Panc1 (cell line): ENCODE results near the gene ZMYND10. TPM values are rescaled to one million over a fixed set of nuclear protein-coding genes. Genes with fewer than 3 reads are reported as not detected.

ENCODE experiments used
- ATAC-seq: fragments of 200-7000 bp; cut with Tn5 transposase; 2 replicates; pipeline ENCODE4 v1.9.1; 2020; ENCODE audit warnings: mild to moderate bottlenecking, moderate library complexity
- BruUV-seq: library from RNA; stranded (reverse); fragments of 400-500 nt; replicated peaks from 2 replicates; lab custom pipeline; 2021; lab: Mats Ljungman, UMichigan
- CTCF ChIA-PET: fragments of 300-600 bp; sonication (Branson Sonifier 250); formaldehyde crosslinking; loops from one replicate; lab custom pipeline; 2022; ENCODE audit warnings: antibody characterized with exemption; lab: Charles Lee
- POLR2A ChIA-PET: fragments of 300-600 bp; sonication (Branson Sonifier 250); formaldehyde crosslinking; loops from one replicate; lab custom pipeline; 2022; ENCODE audit warnings: antibody characterized with exemption; lab: Charles Lee
- DNase-seq: peaks from one replicate; pipeline ENCODE4 v3.0.0-alpha.2; 2010; ENCODE audit warnings: low read depth, low spot score
- H3K27ac ChIP-seq: 2 replicates; pipeline ENCODE4 v1.5.1; 2011; ENCODE audit warnings: mild to moderate bottlenecking, low read length, inconsistent platforms
- H3K27me3 ChIP-seq: fragments of 200-500 bp; sonication (Bioruptor generic); 2 replicates; pipeline ENCODE4 v1.6.0; 2014; ENCODE audit warnings: low read length, inconsistent platforms; ENCODE audit not compliant: control insufficient read depth, insufficient read depth
- H3K36me3 ChIP-seq: fragments of 200-500 bp; sonication (Bioruptor generic); 2 replicates; pipeline ENCODE4 v1.5.1; 2014; ENCODE audit warnings: inconsistent platforms, mild to moderate bottlenecking, low read length, moderate library complexity; ENCODE audit not compliant: control insufficient read depth, insufficient read depth
- H3K4me1 ChIP-seq: 2 replicates; pipeline ENCODE4 v1.5.1; 2011; ENCODE audit warnings: inconsistent platforms, mild to moderate bottlenecking, low read length, moderate library complexity; ENCODE audit not compliant: control insufficient read depth, insufficient read depth
- H3K4me3 ChIP-seq, 2 experiments: 2 replicates each; pipeline ENCODE4 v1.5.1; 2011 to 2012; ENCODE audit warnings: low read depth in 2 of 2, low read length in 2 of 2, mild to moderate bottlenecking in 2 of 2, inconsistent platforms in 1 of 2, moderate library complexity in 1 of 2
- H3K9me3 ChIP-seq: fragments of 200-500 bp; sonication (Bioruptor generic); 2 replicates; pipeline ENCODE4 v1.5.1; 2014; ENCODE audit warnings: low read depth, mild to moderate bottlenecking, inconsistent platforms, low read length, moderate library complexity; ENCODE audit not compliant: control insufficient read depth, insufficient read depth
- CTCF ChIP-seq: fragments of 450-650 bp; IDR thresholded peaks from 2 replicates; pipeline ENCODE4 v1.5.1; 2017; ENCODE audit warnings: mild to moderate bottlenecking
- POLR2AphosphoS5 ChIP-seq: IDR thresholded peaks from 2 replicates; pipeline ENCODE4 v1.6.1; 2012; ENCODE audit warnings: mild to moderate bottlenecking, low read depth, low read length, moderate library complexity
- REST ChIP-seq, 2 experiments: IDR thresholded peaks; 2 replicates each; pipeline ENCODE4 v1.6.1; 2011 to 2012; ENCODE audit warnings: low read depth in 2 of 2, control low read depth in 1 of 2, low read length in 1 of 2, mild to moderate bottlenecking in 1 of 2, moderate library complexity in 1 of 2; ENCODE audit not compliant: insufficient read depth in 1 of 2
- SIN3A ChIP-seq: IDR thresholded peaks from 2 replicates; pipeline ENCODE4 v1.6.1; 2012; ENCODE audit warnings: low read depth, mild to moderate bottlenecking, low read length, moderate library complexity, borderline replicate concordance; ENCODE audit not compliant: insufficient read depth
- TCF7L2 ChIP-seq: IDR thresholded peaks from 2 replicates; pipeline ENCODE4 v1.6.1; 2011; ENCODE audit warnings: mild to moderate bottlenecking, low read depth, low read length, inconsistent platforms
- in situ Hi-C: cut with HindIII; loops from 2 replicates; pipeline ENCODE4 v1.10.0; 2016; ENCODE audit warnings: low sequenced_read_pairs, low pct_unique_long_range_greater_than_20kb
- intact Hi-C: fragments of 100-400 bp; cut with micrococcal nuclease; formaldehyde crosslinking; loops from one replicate; pipeline ENCODE4 v1.10.0; 2022; ENCODE audit not compliant: unreplicated experiment
- total RNA-seq: library from RNA; stranded (reverse); gene quantifications from one replicate; pipeline ENCODE4 v1.2.1, GENCODE V29; 2021; ENCODE audit not compliant: unreplicated experiment

The ZMYND10 gene
- total RNA-seq, 1 experiment from 2014 or later: 3.6 TPM

- Histone ChIP-seq H3K9me3 (no peaks in the 10 kb centered on the region), H3K36me3 (peaks cover 8% of the 10 kb centered on the region; the same call in 1 of the 2 replicates), H3K27ac (peak overlapping the region; percentile 95), H3K4me1 (peaks cover 17% of the 10 kb centered on the region; the same call in 1 of the 2 replicates), H3K27me3 (no peaks in the 10 kb centered on the region), H3K4me3 (peak overlapping the region; percentile 93 to 99)
- POLR2A ChIA-PET: interaction anchor here (0.6 to 0.8 kb wide), 2 partner anchors 9 to 234 kb away, joined by 3 read pairs; partner anchors contain the start of gene TUSC2
- ATAC-seq (peak; percentile 64), DNase-seq (no peak)
- CTCF ChIA-PET: no interaction called here
- no peak for TF ChIP-seq TCF7L2
- TF ChIP-seq POLR2AphosphoS5: no peak
- TF ChIP-seq CTCF: no peak
- TF ChIP-seq REST (IDR thresholded peaks at IDR 0.05; ENCODE audit: insufficient read depth in 1 of 2, low read depth in 2 of 2, low read length in 1 of 2): no peak
- TF ChIP-seq SIN3A: no peak
- BruUV-seq: TSS peak; percentile 87
- in situ Hi-C loops: no loop called here
- intact Hi-C loops: no loop called here
Measured at GRCh38 chr3:50336452-50337174, 8.9 kb downstream of the ZMYND10 start.

- H3K27me3 ChIP-seq: no peaks in the 10 kb centered on the region
- H3K27ac ChIP-seq: no peak overlapping the region
- ATAC-seq (no peak), DNase-seq (no peak)
- no peak for TF ChIP-seq REST (IDR thresholded peaks at IDR 0.05; ENCODE audit: insufficient read depth in 1 of 2, low read depth in 2 of 2, low read length in 1 of 2)
- no peak for TF ChIP-seq SIN3A
- TF ChIP-seq POLR2AphosphoS5: no peak
- no peak for TF ChIP-seq TCF7L2
- TF ChIP-seq CTCF: no peak
- ChIA-PET CTCF (no interaction called here), POLR2A (interaction anchor here (0.7 kb wide), 1 partner anchor 206 kb away, joined by 4 read pairs; no protein-coding TSS in a partner anchor)
- peaks cover 13% of the 10 kb centered on the region; the same call in 1 of the 2 replicates for H3K4me1 ChIP-seq
- intact Hi-C loops (no loop called here), in situ Hi-C loops (no loop called here)
- H3K4me3 ChIP-seq: peak overlapping the region in 1 of 2 experiments; percentile 24; a peak in 1 of 4 replicates
- no peaks in the 10 kb centered on the region for H3K9me3 ChIP-seq
- no TSS peak for BruUV-seq
- peaks cover 15% of the 10 kb centered on the region for H3K36me3 ChIP-seq
Measured at GRCh38 chr3:50334339-50335075, 11.0 kb downstream of the ZMYND10 start.
